Lower lobe of right lung (tissue), 2 donors: Measurements from ENCODE around the gene SZT2. TPM values are rescaled to one million over a fixed set of nuclear protein-coding genes. Genes with fewer than 3 reads are reported as not detected.
"Not testable (repeated sequence)": the region's sequence is repeated elsewhere in the genome, so short reads cannot be mapped to it uniquely, and the experiment has no call there.

Source experiments
- ATAC-seq, 2 donors: fragments of 200-7000 bp; cut with Tn5 transposase; one replicate each; pipeline ENCODE4 v1.9.1; 2020 to 2022; ENCODE audit warnings: mild to moderate bottlenecking in 2 of 2, moderate library complexity in 2 of 2
- DNase-seq: peaks from one replicate; pipeline ENCODE4 v3.0.0-alpha.2; 2020
- H3K27ac ChIP-seq: fragments of 200-600 bp; one replicate; pipeline ENCODE4 v1.8.0; 2022
- H3K27me3 ChIP-seq: fragments of 200-600 bp; one replicate; pipeline ENCODE4 v1.8.0; 2022; ENCODE audit warnings: low read depth
- H3K36me3 ChIP-seq: fragments of 200-600 bp; one replicate; pipeline ENCODE4 v1.8.0; 2022; ENCODE audit warnings: mild to moderate bottlenecking
- H3K4me1 ChIP-seq: fragments of 200-600 bp; one replicate; pipeline ENCODE4 v1.8.0; 2022
- H3K4me3 ChIP-seq: fragments of 200-600 bp; one replicate; pipeline ENCODE4 v1.8.0; 2022; ENCODE audit warnings: mild to moderate bottlenecking
- H3K9me3 ChIP-seq: fragments of 200-600 bp; one replicate; pipeline ENCODE4 v1.8.0; 2022
- CTCF ChIP-seq: fragments of 200-600 bp; IDR thresholded peaks from one replicate; pipeline ENCODE4 v1.8.0; 2022; ENCODE audit warnings: antibody characterized with exemption, mild to moderate bottlenecking
- intact Hi-C: fragments of 100-400 bp; cut with DNase I; formaldehyde crosslinking; loops from one replicate; pipeline ENCODE4 v1.11.0; 2022
- total RNA-seq: library from RNA; stranded (reverse); fragmentation: NEBNext Ultra II Directional; extraction: Animal tissue kit (Norgen Biotek cat#: 25700); gene quantifications from one replicate; pipeline ENCODE4 v1.2.1, GENCODE V29; 2021
- donor health status: DM: no; HTN: yes; CAD: no; lungs with severe emphysema.

SZT2 gene
- total RNA-seq, 1 donor from 2014 or later, result 71.5 TPM

DNA sequence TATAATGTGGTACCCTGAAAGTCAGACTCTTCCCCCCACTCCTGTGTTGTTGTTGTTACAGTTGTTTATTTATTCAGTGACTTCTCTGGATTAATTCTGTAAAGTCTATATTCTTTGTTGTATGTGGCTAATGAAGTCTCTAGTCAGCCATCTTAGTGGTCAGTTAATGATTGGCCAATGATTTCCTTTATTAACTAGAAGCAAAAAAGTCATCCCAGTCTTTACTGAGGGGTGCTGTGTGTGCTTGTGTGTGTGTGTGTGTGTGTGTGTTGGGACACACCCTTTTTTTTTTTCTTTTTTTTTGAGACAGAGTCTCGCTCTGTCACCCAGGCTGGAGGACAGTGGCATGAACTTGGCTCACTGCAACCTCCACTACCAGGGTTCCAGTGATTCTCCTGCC is 101.4 kb downstream of the SZT2 start:
- no peak for DNase-seq
- no peak for TF ChIP-seq CTCF
- no peak overlapping the region for H3K27ac ChIP-seq
- peaks cover 19% of the 10 kb centered on the region for H3K4me1 ChIP-seq
- no peaks in the 10 kb centered on the region for H3K36me3 ChIP-seq
- intact Hi-C loops, result no loop called here
- H3K27me3 ChIP-seq, result no peaks in the 10 kb centered on the region
- H3K4me3 ChIP-seq, result no peak overlapping the region
- H3K9me3 ChIP-seq, result peaks cover 29% of the 10 kb centered on the region
- ATAC-seq, result no peak

DNA sequence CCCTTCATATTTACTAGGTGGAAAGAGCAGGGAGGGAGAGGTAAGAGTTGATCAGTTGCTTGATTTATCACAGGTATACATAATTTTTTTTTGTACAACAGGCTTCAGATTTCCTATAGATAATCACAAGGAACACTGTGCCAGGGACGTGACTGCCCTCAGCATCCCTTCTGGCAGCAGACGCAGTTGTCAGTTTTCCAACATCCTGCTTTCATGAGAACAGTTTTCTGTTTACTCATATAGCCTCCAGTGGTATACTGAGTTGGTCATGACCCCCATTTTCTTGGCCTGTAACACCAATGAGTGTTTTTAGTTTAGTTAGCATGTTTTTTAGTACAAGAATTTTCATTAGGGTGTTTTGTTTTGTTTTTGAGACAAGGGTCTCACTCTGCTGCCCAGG is 103.1 kb downstream of the SZT2 start:
- Histone ChIP-seq H3K9me3 (peaks cover 23% of the 10 kb centered on the region), H3K27me3 (no peaks in the 10 kb centered on the region), H3K36me3 (no peaks in the 10 kb centered on the region), H3K4me3 (no peak overlapping the region), H3K4me1 (peaks cover 19% of the 10 kb centered on the region), H3K27ac (no peak overlapping the region)
- TF ChIP-seq CTCF, result no peak
- DNase-seq (no peak), ATAC-seq (no peak)
- intact Hi-C loops, result no loop called here

DNA sequence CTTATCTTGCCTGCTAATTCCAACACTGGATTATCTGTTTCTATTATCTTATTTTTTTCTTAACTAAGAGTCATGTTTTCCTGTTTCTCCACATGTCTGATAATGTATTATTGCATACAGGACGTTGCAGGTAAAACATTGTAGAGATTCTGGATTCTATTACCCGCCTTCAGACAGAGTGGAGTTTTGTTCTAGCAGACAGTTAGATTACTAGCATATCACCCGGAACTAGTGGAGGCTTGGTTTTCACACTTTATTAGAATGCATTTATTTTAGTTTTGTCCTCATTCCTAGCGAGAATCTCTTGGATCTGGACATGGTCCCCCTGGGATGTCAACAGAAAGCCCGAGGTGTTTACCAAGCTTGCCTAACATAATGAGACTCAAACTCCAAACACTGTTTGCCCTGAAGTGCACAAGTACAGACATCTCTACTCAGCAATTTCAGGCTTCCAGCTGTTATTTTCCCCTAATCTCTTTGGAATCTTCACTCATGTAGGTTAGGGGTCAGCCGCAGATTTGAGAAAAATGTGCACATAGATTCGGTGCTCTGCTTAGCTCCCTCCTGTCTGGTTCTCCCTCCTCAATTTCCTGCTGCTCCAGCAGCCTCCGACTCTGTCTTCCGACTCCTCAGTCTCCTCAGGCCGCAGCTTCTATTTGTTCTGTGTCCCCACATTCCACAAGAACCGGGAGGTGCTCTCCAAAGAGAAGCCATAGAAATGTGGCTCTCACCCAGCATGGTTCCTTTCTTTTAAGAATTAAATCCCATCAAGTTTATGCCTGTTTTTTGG is 104.2 kb downstream of the SZT2 start:
- H3K4me3 ChIP-seq, result no peak overlapping the region
- peaks cover 13% of the 10 kb centered on the region for H3K9me3 ChIP-seq
- DNase-seq (no peak), ATAC-seq (peak; percentile 21 to 60)
- TF ChIP-seq CTCF, result no peak
- no peaks in the 10 kb centered on the region for H3K27me3 ChIP-seq
- peak overlapping the region; percentile 42 for H3K27ac ChIP-seq
- H3K4me1 ChIP-seq, result peaks cover 19% of the 10 kb centered on the region
- intact Hi-C loops, result no loop called here
- H3K36me3 ChIP-seq, result no peaks in the 10 kb centered on the region

DNA sequence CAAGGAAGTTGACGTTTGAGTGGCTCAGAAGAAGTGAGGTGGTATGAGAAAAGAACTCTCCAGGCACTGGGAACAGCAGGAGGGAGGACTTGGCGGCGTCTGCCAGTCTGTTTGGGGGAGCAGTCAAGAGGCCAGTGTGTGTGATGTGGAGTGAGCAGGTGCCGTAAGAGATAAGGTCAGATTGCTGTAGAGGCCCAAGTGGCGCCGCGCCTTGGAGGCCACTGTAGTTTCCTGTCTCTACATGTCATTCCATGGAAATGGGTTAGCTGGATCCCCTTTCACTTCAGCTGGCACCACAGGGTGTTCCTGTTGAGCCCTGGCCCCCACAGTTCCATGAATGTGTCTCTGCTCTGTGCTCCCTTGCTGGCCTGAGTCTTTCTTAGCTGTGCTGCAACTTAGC is 105.5 kb downstream of the SZT2 start:
- H3K4me1 ChIP-seq, result peaks cover 19% of the 10 kb centered on the region
- ATAC-seq, result peak; percentile 92 to 94
- TF ChIP-seq CTCF, result no peak
- H3K4me3 ChIP-seq, result no peak overlapping the region
- peaks cover 11% of the 10 kb centered on the region for H3K9me3 ChIP-seq
- intact Hi-C loops, result no loop called here
- no peaks in the 10 kb centered on the region for H3K27me3 ChIP-seq
- H3K36me3 ChIP-seq, result no peaks in the 10 kb centered on the region
- no peak overlapping the region for H3K27ac ChIP-seq
- peak; percentile 80 for DNase-seq

GRCh38 chr1:43499898-43500297 is 110.2 kb downstream of the SZT2 start:
- no peaks in the 10 kb centered on the region for H3K9me3 ChIP-seq
- H3K27ac ChIP-seq, result no peak overlapping the region
- H3K4me1 ChIP-seq, result no peaks in the 10 kb centered on the region
- TF ChIP-seq CTCF, result no peak
- intact Hi-C loops, result no loop called here
- no peaks in the 10 kb centered on the region for H3K27me3 ChIP-seq
- no peaks in the 10 kb centered on the region for H3K36me3 ChIP-seq
- H3K4me3 ChIP-seq, result no peak overlapping the region
- ATAC-seq (no peak), DNase-seq (no peak)

DNA sequence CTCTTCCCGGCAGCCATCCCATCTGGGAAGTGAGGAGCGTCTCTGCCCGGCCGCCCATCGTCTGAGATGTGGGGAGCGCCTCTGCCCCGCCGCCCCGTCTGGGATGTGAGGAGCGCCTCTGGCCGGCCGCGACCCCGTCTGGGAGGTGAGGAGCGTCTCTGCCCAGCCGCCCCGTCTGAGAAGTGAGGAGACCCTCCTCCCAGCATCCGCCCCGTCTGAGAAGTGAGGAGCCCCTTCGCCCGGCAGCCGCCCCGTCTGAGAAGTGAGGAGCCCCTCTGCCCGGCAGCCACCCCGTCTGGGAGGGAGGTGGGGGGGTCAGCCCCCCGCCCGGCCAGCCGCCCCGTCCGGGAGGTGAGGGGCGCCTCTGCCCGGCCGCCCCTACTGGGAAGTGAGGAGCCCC is 112.1 kb downstream of the SZT2 start:
- H3K4me3 ChIP-seq, H3K9me3 ChIP-seq, intact Hi-C loops, H3K27me3 ChIP-seq, H3K36me3 ChIP-seq, H3K27ac ChIP-seq, H3K4me1 ChIP-seq, ATAC-seq, DNase-seq: not testable (repeated sequence)
